Glutamatergic neuron (in vitro differentiated cells): ENCODE results near the gene TYMP. TPM values are rescaled to one million over a fixed set of nuclear protein-coding genes. Genes with fewer than 3 reads are reported as not detected.
A peak's percentile ranks its signal among the peaks of the same experiment; 100 is the strongest.

Experiments used
- DNase-seq: peaks from one replicate; pipeline ENCODE4 v3.0.0; 2022
- H3K27ac Mint-ChIP-seq: one replicate; pipeline ENCODE4 v1.8.0; 2020; ENCODE audit warnings: mild to moderate bottlenecking, mixed read lengths, inconsistent platforms; ENCODE audit not compliant: unreplicated experiment
- H3K27me3 Mint-ChIP-seq: one replicate; pipeline ENCODE4 v1.8.0; 2020; ENCODE audit warnings: mild to moderate bottlenecking, moderate library complexity, mixed read lengths, inconsistent platforms; ENCODE audit not compliant: unreplicated experiment
- H3K36me3 Mint-ChIP-seq: one replicate; pipeline ENCODE4 v1.8.0; 2020; ENCODE audit warnings: mild to moderate bottlenecking, mixed read lengths, inconsistent platforms; ENCODE audit not compliant: unreplicated experiment
- H3K4me1 Mint-ChIP-seq: one replicate; pipeline ENCODE4 v1.8.0; 2020; ENCODE audit warnings: mild to moderate bottlenecking, low read depth, mixed read lengths, inconsistent platforms; ENCODE audit not compliant: unreplicated experiment
- H3K4me3 Mint-ChIP-seq: one replicate; pipeline ENCODE4 v1.8.0; 2020; ENCODE audit warnings: mild to moderate bottlenecking, mixed read lengths, inconsistent platforms; ENCODE audit not compliant: unreplicated experiment
- H3K9me3 Mint-ChIP-seq: one replicate; pipeline ENCODE4 v1.8.0; 2020; ENCODE audit warnings: mild to moderate bottlenecking, moderate library complexity, mixed read lengths, inconsistent platforms; ENCODE audit not compliant: unreplicated experiment
- total RNA-seq: library from RNA; stranded (reverse); fragmentation: NEBNext Ultra II Directional; extraction: Animal tissue kit (Norgen Biotek cat#: 25700); gene quantifications from one replicate; pipeline ENCODE4 v1.2.1, GENCODE V29; 2021; ENCODE audit not compliant: unreplicated experiment
- TF ChIP-seq, protein P1 (sequence below): fragments of 200-600 bp; sonication (generic); IDR thresholded peaks from one replicate; pipeline ENCODE4 v1.5.0; 2021; ENCODE audit not compliant: partially characterized antibody, unreplicated experiment

Gene TYMP
- total RNA-seq, 1 donor from 2014 or later = 1.2 TPM

DNA sequence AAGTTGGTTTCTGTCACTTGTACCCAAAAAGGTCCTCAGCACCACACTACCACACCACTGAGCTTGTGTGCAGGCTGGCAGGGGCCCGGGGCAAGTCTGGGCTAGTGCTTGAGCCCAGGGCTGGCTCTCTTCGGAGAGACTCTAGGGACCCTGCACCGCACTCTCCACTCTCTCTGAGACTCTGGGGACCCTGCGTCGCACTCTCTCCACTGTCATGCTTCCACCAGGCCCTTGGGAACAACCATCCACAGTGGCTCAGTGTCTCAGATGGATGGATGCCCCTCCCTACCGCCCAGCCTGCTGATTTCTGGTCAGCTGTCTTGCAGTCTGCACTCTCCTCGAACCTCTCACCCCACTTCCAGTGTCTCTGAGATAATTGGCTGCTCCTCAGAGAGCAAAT lies 52.9 kb downstream of the TYMP start:
- Mint-ChIP-seq H3K36me3 (no peaks in the 10 kb centered on the region), H3K27ac (peak overlapping the region; percentile 79), H3K4me3 (peak overlapping the region; percentile 66)

More for the DNA sequence above, 52.9 kb downstream of the TYMP start:
- DNase-seq = peak; percentile 53
- TF ChIP-seq, protein P1, sequence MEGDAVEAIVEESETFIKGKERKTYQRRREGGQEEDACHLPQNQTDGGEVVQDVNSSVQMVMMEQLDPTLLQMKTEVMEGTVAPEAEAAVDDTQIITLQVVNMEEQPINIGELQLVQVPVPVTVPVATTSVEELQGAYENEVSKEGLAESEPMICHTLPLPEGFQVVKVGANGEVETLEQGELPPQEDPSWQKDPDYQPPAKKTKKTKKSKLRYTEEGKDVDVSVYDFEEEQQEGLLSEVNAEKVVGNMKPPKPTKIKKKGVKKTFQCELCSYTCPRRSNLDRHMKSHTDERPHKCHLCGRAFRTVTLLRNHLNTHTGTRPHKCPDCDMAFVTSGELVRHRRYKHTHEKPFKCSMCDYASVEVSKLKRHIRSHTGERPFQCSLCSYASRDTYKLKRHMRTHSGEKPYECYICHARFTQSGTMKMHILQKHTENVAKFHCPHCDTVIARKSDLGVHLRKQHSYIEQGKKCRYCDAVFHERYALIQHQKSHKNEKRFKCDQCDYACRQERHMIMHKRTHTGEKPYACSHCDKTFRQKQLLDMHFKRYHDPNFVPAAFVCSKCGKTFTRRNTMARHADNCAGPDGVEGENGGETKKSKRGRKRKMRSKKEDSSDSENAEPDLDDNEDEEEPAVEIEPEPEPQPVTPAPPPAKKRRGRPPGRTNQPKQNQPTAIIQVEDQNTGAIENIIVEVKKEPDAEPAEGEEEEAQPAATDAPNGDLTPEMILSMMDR = no peak
- peaks cover 25% of the 10 kb centered on the region for H3K9me3 Mint-ChIP-seq
- peaks cover 21% of the 10 kb centered on the region for H3K27me3 Mint-ChIP-seq
- peaks cover 25% of the 10 kb centered on the region for H3K4me1 Mint-ChIP-seq

Other genes starting within 250 kb of the TYMP start
- gene PLXNB2, start 222.4 kb downstream of the TYMP start, total RNA-seq = 95.2 TPM
- gene DENND6B, start 203.0 kb downstream of the TYMP start, total RNA-seq = 32.1 TPM
- gene PPP6R2, start 186.7 kb downstream of the TYMP start, total RNA-seq = 122 TPM
- gene SBF1, start 55.0 kb downstream of the TYMP start, total RNA-seq = 206 TPM
- gene ADM2, start 48.5 kb downstream of the TYMP start, total RNA-seq = 37.6 TPM
- 4.0 TPM for gene MIOX, start 43.2 kb downstream of the TYMP start, total RNA-seq
- gene LMF2, start 22.3 kb downstream of the TYMP start, total RNA-seq = 62.2 TPM
- 52.9 TPM for gene NCAPH2, start 21.8 kb downstream of the TYMP start, total RNA-seq
- 4.8 TPM for gene SCO2, start 4.4 kb downstream of the TYMP start, total RNA-seq
- 0.12 TPM for gene KLHDC7B, start 15.9 kb upstream of the TYMP start, total RNA-seq
- not detected for gene SYCE3, start 32.9 kb upstream of the TYMP start, total RNA-seq
- 118 TPM for gene CPT1B, start 48.4 kb upstream of the TYMP start, total RNA-seq
- gene CHKB, start 52.8 kb upstream of the TYMP start, total RNA-seq = 147 TPM
- 143 TPM for gene MAPK8IP2, start 70.8 kb upstream of the TYMP start, total RNA-seq
- gene ARSA, start 98.1 kb upstream of the TYMP start, total RNA-seq = 65.7 TPM
- gene SHANK3, start 142.8 kb upstream of the TYMP start, total RNA-seq = 20.4 TPM
- gene ACR, start 208.2 kb upstream of the TYMP start, total RNA-seq = not detected